ENCODE measurements around the gene AP2A2.
A peak's percentile ranks its signal among the peaks of the same experiment; 100 is the strongest.

AP2A2 gene

DNA sequence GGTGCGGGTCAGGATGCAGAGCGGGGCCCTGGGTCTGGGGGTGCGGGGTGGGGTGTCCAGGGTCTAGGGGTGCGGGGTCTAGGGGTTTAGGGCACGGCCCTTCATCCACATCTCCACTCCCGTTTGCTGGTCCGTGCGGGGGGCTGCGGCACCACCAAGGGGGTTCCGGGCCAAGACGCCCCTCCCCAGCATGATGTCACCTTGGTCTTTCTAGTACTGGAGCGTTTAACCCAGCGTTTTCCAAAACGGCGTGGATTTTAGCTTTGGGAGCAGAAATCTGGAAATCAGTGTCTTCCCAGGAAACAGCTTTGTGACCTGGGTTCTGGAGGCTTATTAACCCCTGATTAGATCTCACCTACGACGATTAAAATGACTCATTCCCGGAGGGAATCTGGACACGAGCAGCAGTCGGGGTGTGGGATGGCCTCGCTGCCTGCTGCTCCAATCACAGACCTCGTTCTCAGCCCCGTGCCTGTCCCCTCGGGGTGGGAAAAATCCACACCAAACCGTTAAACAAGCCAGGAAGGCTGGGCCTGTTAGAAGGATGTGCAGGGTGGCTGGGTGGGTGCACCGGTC, 759 bp downstream of the AP2A2 start:
- TF ChIP-seq TEAD4 (IDR thresholded peaks at IDR 0.05) (no peak), ZBTB7A (IDR thresholded peaks at IDR 0.05; ENCODE audit: low read depth) (0 out of 2 replicates have a peak, but pooled peaks have one; percentile 41)

- TF ChIP-seq RAD21 (IDR thresholded peaks at IDR 0.05; ENCODE audit: low read depth) (no peak), CREB1 (IDR thresholded peaks at IDR 0.05; ENCODE audit: low read depth) (no peak), YY1 (IDR thresholded peaks at IDR 0.05; ENCODE audit: low read depth) (no peak), ZBTB7A (IDR thresholded peaks at IDR 0.05; ENCODE audit: low read depth) (no peak), FOXM1 (IDR thresholded peaks at IDR 0.05; ENCODE audit: borderline replicate concordance, low read depth) (no peak), NFIC (IDR thresholded peaks at IDR 0.05) (no peak), TAF1 (IDR thresholded peaks at IDR 0.05; ENCODE audit: low read depth) (no peak), EGR1 (IDR thresholded peaks at IDR 0.05) (no peak), TCF12 (IDR thresholded peaks at IDR 0.05; ENCODE audit: low read depth) (no peak), EP300 (IDR thresholded peaks at IDR 0.05; ENCODE audit: borderline replicate concordance) (no peak), CEBPB (IDR thresholded peaks at IDR 0.05) (no peak), TEAD4 (IDR thresholded peaks at IDR 0.05) (no peak)
- TF ChIP-seq, protein P1, sequence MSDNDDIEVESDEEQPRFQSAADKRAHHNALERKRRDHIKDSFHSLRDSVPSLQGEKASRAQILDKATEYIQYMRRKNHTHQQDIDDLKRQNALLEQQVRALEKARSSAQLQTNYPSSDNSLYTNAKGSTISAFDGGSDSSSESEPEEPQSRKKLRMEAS (IDR thresholded peaks at IDR 0.05): no peak
- TF ChIP-seq, protein P2, sequence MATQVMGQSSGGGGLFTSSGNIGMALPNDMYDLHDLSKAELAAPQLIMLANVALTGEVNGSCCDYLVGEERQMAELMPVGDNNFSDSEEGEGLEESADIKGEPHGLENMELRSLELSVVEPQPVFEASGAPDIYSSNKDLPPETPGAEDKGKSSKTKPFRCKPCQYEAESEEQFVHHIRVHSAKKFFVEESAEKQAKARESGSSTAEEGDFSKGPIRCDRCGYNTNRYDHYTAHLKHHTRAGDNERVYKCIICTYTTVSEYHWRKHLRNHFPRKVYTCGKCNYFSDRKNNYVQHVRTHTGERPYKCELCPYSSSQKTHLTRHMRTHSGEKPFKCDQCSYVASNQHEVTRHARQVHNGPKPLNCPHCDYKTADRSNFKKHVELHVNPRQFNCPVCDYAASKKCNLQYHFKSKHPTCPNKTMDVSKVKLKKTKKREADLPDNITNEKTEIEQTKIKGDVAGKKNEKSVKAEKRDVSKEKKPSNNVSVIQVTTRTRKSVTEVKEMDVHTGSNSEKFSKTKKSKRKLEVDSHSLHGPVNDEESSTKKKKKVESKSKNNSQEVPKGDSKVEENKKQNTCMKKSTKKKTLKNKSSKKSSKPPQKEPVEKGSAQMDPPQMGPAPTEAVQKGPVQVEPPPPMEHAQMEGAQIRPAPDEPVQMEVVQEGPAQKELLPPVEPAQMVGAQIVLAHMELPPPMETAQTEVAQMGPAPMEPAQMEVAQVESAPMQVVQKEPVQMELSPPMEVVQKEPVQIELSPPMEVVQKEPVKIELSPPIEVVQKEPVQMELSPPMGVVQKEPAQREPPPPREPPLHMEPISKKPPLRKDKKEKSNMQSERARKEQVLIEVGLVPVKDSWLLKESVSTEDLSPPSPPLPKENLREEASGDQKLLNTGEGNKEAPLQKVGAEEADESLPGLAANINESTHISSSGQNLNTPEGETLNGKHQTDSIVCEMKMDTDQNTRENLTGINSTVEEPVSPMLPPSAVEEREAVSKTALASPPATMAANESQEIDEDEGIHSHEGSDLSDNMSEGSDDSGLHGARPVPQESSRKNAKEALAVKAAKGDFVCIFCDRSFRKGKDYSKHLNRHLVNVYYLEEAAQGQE (IDR thresholded peaks at IDR 0.05; ENCODE audit: low read depth): no peak
- TF ChIP-seq, protein P3, sequence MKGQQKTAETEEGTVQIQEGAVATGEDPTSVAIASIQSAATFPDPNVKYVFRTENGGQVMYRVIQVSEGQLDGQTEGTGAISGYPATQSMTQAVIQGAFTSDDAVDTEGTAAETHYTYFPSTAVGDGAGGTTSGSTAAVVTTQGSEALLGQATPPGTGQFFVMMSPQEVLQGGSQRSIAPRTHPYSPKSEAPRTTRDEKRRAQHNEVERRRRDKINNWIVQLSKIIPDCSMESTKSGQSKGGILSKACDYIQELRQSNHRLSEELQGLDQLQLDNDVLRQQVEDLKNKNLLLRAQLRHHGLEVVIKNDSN (IDR thresholded peaks at IDR 0.05): no peak
Observed at GRCh38 chr11:927871-928270, 2.2 kb downstream of the AP2A2 start.

- TF ChIP-seq, protein P2 (IDR thresholded peaks at IDR 0.05; ENCODE audit: low read depth): no peak
- TF ChIP-seq, protein P1 (IDR thresholded peaks at IDR 0.05): no peak
- TF ChIP-seq, protein P3 (IDR thresholded peaks at IDR 0.05): no peak
- TF ChIP-seq RAD21 (IDR thresholded peaks at IDR 0.05; ENCODE audit: low read depth): no peak
- TF ChIP-seq EGR1 (IDR thresholded peaks at IDR 0.05): no peak
- TF ChIP-seq TCF12 (IDR thresholded peaks at IDR 0.05; ENCODE audit: low read depth): no peak
- no peak for TF ChIP-seq ZBTB7A (IDR thresholded peaks at IDR 0.05; ENCODE audit: low read depth)
- TF ChIP-seq NFIC (IDR thresholded peaks at IDR 0.05): no peak
- no peak for TF ChIP-seq TAF1 (IDR thresholded peaks at IDR 0.05; ENCODE audit: low read depth)
- no peak for TF ChIP-seq FOXM1 (IDR thresholded peaks at IDR 0.05; ENCODE audit: borderline replicate concordance, low read depth)
- no peak for TF ChIP-seq YY1 (IDR thresholded peaks at IDR 0.05; ENCODE audit: low read depth)
- TF ChIP-seq EP300 (IDR thresholded peaks at IDR 0.05; ENCODE audit: borderline replicate concordance): no peak
- no peak for TF ChIP-seq CEBPB (IDR thresholded peaks at IDR 0.05)
- no peak for TF ChIP-seq TEAD4 (IDR thresholded peaks at IDR 0.05)
- no peak for TF ChIP-seq CREB1 (IDR thresholded peaks at IDR 0.05; ENCODE audit: low read depth)
Observed at GRCh38 chr11:928786-929185, 3.1 kb downstream of the AP2A2 start.

- TF ChIP-seq FOXM1 (IDR thresholded peaks at IDR 0.05; ENCODE audit: borderline replicate concordance, low read depth) (no peak), TCF12 (IDR thresholded peaks at IDR 0.05; ENCODE audit: low read depth) (no peak), EGR1 (IDR thresholded peaks at IDR 0.05) (no peak), YY1 (IDR thresholded peaks at IDR 0.05; ENCODE audit: low read depth) (no peak)
Observed at GRCh38 chr11:929405-929804, 3.7 kb downstream of the AP2A2 start.

- TF ChIP-seq ZBTB7A (IDR thresholded peaks at IDR 0.05; ENCODE audit: low read depth) (no peak), EP300 (IDR thresholded peaks at IDR 0.05; ENCODE audit: borderline replicate concordance) (no peak), EGR1 (IDR thresholded peaks at IDR 0.05) (no peak), FOXM1 (IDR thresholded peaks at IDR 0.05; ENCODE audit: borderline replicate concordance, low read depth) (no peak)
- TF ChIP-seq, protein P3 (IDR thresholded peaks at IDR 0.05): no peak
- TF ChIP-seq, protein P1 (IDR thresholded peaks at IDR 0.05): no peak
Observed at GRCh38 chr11:931385-931784, 5.7 kb downstream of the AP2A2 start.
